HepG2 (cell line): ENCODE measurements around the gene KRT34. TPM values are rescaled to one million over a fixed set of nuclear protein-coding genes. Genes with fewer than 3 reads are reported as not detected.

Experiments used
- ATAC-seq: fragments of 200-7000 bp; cut with Tn5 transposase; 3 replicates; pipeline ENCODE4 v1.9.1; 2020; ENCODE audit warnings: mild to moderate bottlenecking, moderate library complexity
- BruUV-seq: library from RNA; stranded (reverse); fragments of 400-500 nt; replicated peaks from 2 replicates; lab custom pipeline; 2021; lab: Mats Ljungman, UMichigan
- CTCF ChIA-PET: fragments of 300-600 bp; formaldehyde crosslinking; extraction: SDS; loops from one replicate; lab custom pipeline; 2021; ENCODE audit warnings: low total read pairs, inconsistent platforms, low intra/inter-chr PET ratio; lab: Yijun Ruan, JAX
- POLR2A ChIA-PET: fragments of 350-600 bp; sonication (Branson Sonifier 250); formaldehyde crosslinking; loops from one replicate; lab custom pipeline; 2020; ENCODE audit warnings: antibody characterized with exemption, inconsistent platforms; lab: Yijun Ruan, JAX
- DNase-seq: peaks from one replicate; pipeline ENCODE4 v3.0.0-alpha.2; 2015; ENCODE audit warnings: low spot score
- FAIRE-seq: peaks from 3 replicates; lab custom pipeline; 2011; peaks lifted over from hg19 to GRCh38; lab: Jason Lieb, UNC
- H2AFZ ChIP-seq: one replicate; pipeline ENCODE4 v1.6.1; 2011; ENCODE audit warnings: low read length, inconsistent platforms
- H3K27ac ChIP-seq: fragments of 300-600 bp; 3 replicates; pipeline ENCODE4 v1.8.0; 2011; ENCODE audit warnings: mixed run types, mild to moderate bottlenecking, mixed read lengths, low read length, inconsistent platforms; ENCODE audit not compliant: insufficient read depth; ENCODE audit errors: extremely low read length
- H3K27me3 ChIP-seq, 2 experiments: fragments of 200-600 bp in 1 of 2; 2 replicates in 1 of 2; 3 replicates in 1 of 2; pipeline versions ENCODE4 v1.6.0 to v1.8.0; 2011; ENCODE audit warnings: low read length in 2 of 2, mild to moderate bottlenecking in 2 of 2, moderate library complexity in 2 of 2, inconsistent platforms in 1 of 2; ENCODE audit not compliant: insufficient read depth in 2 of 2, control insufficient read depth in 1 of 2
- H3K36me3 ChIP-seq, 2 experiments: fragments of 200-600 bp in 1 of 2; replicated peaks in 1 of 2; 2 replicates in 1 of 2; 3 replicates in 1 of 2; pipeline versions ENCODE4 v1.5.1 to v1.8.0; 2011; ENCODE audit warnings: low read length in 2 of 2, inconsistent platforms in 1 of 2; ENCODE audit not compliant: insufficient read depth in 2 of 2, control insufficient read depth in 1 of 2
- H3K4me1 ChIP-seq: 2 replicates; pipeline ENCODE4 v1.5.1; 2012; ENCODE audit warnings: low read length, inconsistent platforms; ENCODE audit not compliant: insufficient read depth
- H3K4me2 ChIP-seq: 2 replicates; pipeline ENCODE4 v1.6.0; 2011; ENCODE audit warnings: low read depth, low read length, inconsistent platforms
- H3K4me3 ChIP-seq, 3 experiments: fragments of 200-600 bp in 1 of 3; sonication (generic), shearing (Covaris generic) in 1 of 3; replicated peaks in 1 of 3; 2 replicates each; pipeline ENCODE4 v1.5.1; 2011 to 2016; ENCODE audit warnings: low read length in 3 of 3, inconsistent platforms in 2 of 3, low read depth in 2 of 3, mild to moderate bottlenecking in 2 of 3, control low read depth in 1 of 3, mixed read lengths in 1 of 3; ENCODE audit not compliant: insufficient read depth in 1 of 3
- H3K79me2 ChIP-seq: one replicate; pipeline ENCODE4 v1.6.1; 2011; ENCODE audit warnings: low read length, inconsistent platforms; ENCODE audit not compliant: insufficient read depth
- H3K9ac ChIP-seq: 2 replicates; pipeline ENCODE4 v1.6.0; 2011; ENCODE audit warnings: mild to moderate bottlenecking, low read depth, low read length, inconsistent platforms; ENCODE audit not compliant: insufficient read depth
- H3K9me3 ChIP-seq: 2 replicates; pipeline ENCODE4 v1.5.1; 2012; ENCODE audit warnings: mild to moderate bottlenecking, low read length
- H4K20me1 ChIP-seq: 2 replicates; pipeline ENCODE4 v1.6.0; 2011; ENCODE audit warnings: inconsistent platforms, mild to moderate bottlenecking, low read length, moderate library complexity; ENCODE audit not compliant: insufficient read depth
- KAT2B ChIP-seq: fragments of 150-350 bp; IDR thresholded peaks from 2 replicates; pipeline ENCODE4 v1.6.1; 2014; ENCODE audit warnings: low read depth, low read length, borderline replicate concordance
- KLF15 ChIP-seq: sonication (generic); formaldehyde crosslinking; IDR thresholded peaks from 2 replicates; pipeline ENCODE4 v1.8.1; 2023; ENCODE audit warnings: borderline replicate concordance, mild to moderate bottlenecking, inconsistent platforms, missing genetic modification reagents, mixed read lengths
- MTA3 ChIP-seq: sonication (generic); formaldehyde crosslinking; IDR thresholded peaks from 2 replicates; pipeline ENCODE4 v1.4.0; 2020; ENCODE audit warnings: missing genetic modification reagents
- ZFP41 ChIP-seq: sonication (generic); formaldehyde crosslinking; IDR thresholded peaks from 2 replicates; pipeline ENCODE4 v1.4.0; 2020; ENCODE audit warnings: mild to moderate bottlenecking, missing genetic modification reagents, borderline replicate concordance
- ZNF235 ChIP-seq: sonication (generic); formaldehyde crosslinking; IDR thresholded peaks from 2 replicates; pipeline ENCODE4 v1.8.1; 2023; ENCODE audit warnings: mild to moderate bottlenecking, missing genetic modification reagents, borderline replicate concordance
- WGBS: methylation state at CpG from one replicate; pipeline ENCODE4 v1.1.6; 2017; ENCODE audit warnings: low lambda C conversion rate; 5-methylcytosine and 5-hydroxymethylcytosine counted together
- in situ Hi-C: cut with HindIII; loops from 2 replicates; pipeline ENCODE4 v1.10.0; 2017; ENCODE audit warnings: low pct_unique_long_range_greater_than_20kb; ENCODE audit not compliant: extremely low pct_ligation_motif_present
- intact Hi-C: fragments of 100-400 bp; cut with micrococcal nuclease; formaldehyde crosslinking; loops from one replicate; pipeline ENCODE4 v1.10.0; 2022; ENCODE audit not compliant: unreplicated experiment
- polyA plus RNA-seq, 8 experiments: library from polyadenylated mRNA; depleted of rRNA in 3 of 8; stranded (reverse) in 7 of 8; unstranded in 1 of 8; fragments of >200 nt; fragmentation: Illumina TruSeq in 4 of 8; extraction: Trizol in 4 of 8; gene quantifications; 2 replicates each; pipeline versions ENCODE4 v1.2.1 to v1.2.3, GENCODE V29; 2011 to 2016; ENCODE audit warnings: low read depth in 4 of 8, missing spikeins in 1 of 8, mixed read lengths in 1 of 8; ENCODE audit not compliant: insufficient read depth in 1 of 8
- total RNA-seq, 5 experiments: library from RNA; depleted of rRNA; stranded (reverse); fragments of >200 nt; fragmentation: Illumina TruSeq; extraction: Trizol; gene quantifications; 2 replicates each; pipeline ENCODE4 v1.2.3, GENCODE V29; 2016; ENCODE audit warnings: low read depth in 1 of 5
- TF ChIP-seq, protein P1 (sequence below): sonication (generic); formaldehyde crosslinking; IDR thresholded peaks from 2 replicates; pipeline ENCODE4 v1.4.0; 2020; ENCODE audit warnings: missing genetic modification reagents
- TF ChIP-seq, protein P2 (sequence below): sonication (generic); formaldehyde crosslinking; IDR thresholded peaks from 2 replicates; pipeline ENCODE4 v1.4.0; 2020; ENCODE audit warnings: mild to moderate bottlenecking, missing genetic modification reagents
- TF ChIP-seq, protein P3 (sequence below): sonication (generic); formaldehyde crosslinking; IDR thresholded peaks from 2 replicates; pipeline ENCODE4 v1.8.0; 2022; ENCODE audit warnings: mild to moderate bottlenecking, missing genetic modification reagents

KRT34 gene
- total and polyA plus RNA-seq, 2 of the 13 experiments (the other 11 are each of a cell fraction or from before 2014, with no cell fraction given): not detected

DNA sequence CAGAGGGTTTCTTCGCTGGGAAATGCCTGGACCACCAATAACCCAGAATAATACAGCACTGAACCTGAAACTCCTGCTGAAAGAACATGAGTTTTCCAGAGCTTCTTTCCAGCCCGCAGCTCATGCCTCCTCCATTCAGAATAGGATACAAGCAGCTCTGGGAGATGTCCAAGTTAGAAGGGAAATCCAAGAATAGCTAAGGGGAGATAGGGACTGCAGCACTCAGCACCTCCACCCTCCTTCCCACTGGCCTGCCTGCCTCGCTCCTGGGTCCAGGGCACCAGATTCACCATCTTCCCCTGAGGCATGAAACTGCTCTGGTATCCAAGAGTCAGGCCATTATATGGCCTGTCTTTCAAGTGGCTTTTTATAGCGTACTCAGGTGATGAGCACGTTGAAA, 11.2 kb upstream of the KRT34 start:
- ChIA-PET POLR2A (no interaction called here), CTCF (no interaction called here)
- Histone ChIP-seq H3K9me3 (no peaks in the 10 kb centered on the region), H4K20me1 (no peaks in the 10 kb centered on the region), H2AFZ (no peak overlapping the region), H3K27me3 (peaks cover 2 to 14% of the 10 kb centered on the region in 2 experiments; a peak in 3 of 5 replicates), H3K4me3 (no peak overlapping the region), H3K4me2 (no peak overlapping the region), H3K27ac (no peak overlapping the region), H3K36me3 (no peaks in the 10 kb centered on the region), H3K79me2 (no peaks in the 10 kb centered on the region), H3K4me1 (no peaks in the 10 kb centered on the region), H3K9ac (no peak overlapping the region)
- no peak for ATAC-seq
- in situ Hi-C loops (no loop called here), intact Hi-C loops (no loop called here)
- TF ChIP-seq ZNF235 (CRISPR knock-in tag): no peak
- TF ChIP-seq ZFP41: no peak
- no peak for TF ChIP-seq MTA3 (CRISPR knock-in tag)
- TF ChIP-seq, protein P1, sequence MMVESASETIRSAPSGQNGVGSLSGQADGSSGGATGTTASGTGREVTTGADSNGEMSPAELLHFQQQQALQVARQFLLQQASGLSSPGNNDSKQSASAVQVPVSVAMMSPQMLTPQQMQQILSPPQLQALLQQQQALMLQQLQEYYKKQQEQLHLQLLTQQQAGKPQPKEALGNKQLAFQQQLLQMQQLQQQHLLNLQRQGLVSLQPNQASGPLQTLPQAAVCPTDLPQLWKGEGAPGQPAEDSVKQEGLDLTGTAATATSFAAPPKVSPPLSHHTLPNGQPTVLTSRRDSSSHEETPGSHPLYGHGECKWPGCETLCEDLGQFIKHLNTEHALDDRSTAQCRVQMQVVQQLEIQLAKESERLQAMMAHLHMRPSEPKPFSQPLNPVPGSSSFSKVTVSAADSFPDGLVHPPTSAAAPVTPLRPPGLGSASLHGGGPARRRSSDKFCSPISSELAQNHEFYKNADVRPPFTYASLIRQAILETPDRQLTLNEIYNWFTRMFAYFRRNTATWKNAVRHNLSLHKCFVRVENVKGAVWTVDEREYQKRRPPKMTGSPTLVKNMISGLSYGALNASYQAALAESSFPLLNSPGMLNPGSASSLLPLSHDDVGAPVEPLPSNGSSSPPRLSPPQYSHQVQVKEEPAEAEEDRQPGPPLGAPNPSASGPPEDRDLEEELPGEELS (CRISPR knock-in tag): no peak
- TF ChIP-seq KAT2B: no peak
- TF ChIP-seq, protein P2, sequence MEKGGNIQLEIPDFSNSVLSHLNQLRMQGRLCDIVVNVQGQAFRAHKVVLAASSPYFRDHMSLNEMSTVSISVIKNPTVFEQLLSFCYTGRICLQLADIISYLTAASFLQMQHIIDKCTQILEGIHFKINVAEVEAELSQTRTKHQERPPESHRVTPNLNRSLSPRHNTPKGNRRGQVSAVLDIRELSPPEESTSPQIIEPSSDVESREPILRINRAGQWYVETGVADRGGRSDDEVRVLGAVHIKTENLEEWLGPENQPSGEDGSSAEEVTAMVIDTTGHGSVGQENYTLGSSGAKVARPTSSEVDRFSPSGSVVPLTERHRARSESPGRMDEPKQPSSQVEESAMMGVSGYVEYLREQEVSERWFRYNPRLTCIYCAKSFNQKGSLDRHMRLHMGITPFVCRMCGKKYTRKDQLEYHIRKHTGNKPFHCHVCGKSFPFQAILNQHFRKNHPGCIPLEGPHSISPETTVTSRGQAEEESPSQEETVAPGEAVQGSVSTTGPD (CRISPR knock-in tag): no peak
- TF ChIP-seq KLF15 (CRISPR knock-in tag): no peak
- TF ChIP-seq, protein P3, sequence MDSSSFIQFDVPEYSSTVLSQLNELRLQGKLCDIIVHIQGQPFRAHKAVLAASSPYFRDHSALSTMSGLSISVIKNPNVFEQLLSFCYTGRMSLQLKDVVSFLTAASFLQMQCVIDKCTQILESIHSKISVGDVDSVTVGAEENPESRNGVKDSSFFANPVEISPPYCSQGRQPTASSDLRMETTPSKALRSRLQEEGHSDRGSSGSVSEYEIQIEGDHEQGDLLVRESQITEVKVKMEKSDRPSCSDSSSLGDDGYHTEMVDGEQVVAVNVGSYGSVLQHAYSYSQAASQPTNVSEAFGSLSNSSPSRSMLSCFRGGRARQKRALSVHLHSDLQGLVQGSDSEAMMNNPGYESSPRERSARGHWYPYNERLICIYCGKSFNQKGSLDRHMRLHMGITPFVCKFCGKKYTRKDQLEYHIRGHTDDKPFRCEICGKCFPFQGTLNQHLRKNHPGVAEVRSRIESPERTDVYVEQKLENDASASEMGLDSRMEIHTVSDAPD (CRISPR knock-in tag): no peak
- BruUV-seq: no TSS peak
- DNase-seq: no peak
- no peak for FAIRE-seq
- 29% methylated on average over 5 of the region's 5 CpGs for WGBS
